H54 (cell line): ENCODE data around the gene SDK1.

Source experiments
- DNase-seq: peaks from one replicate; pipeline ENCODE4 v3.0.0; 2011; ENCODE audit warnings: low spot score, mixed read lengths; ENCODE audit not compliant: insufficient read length
- FAIRE-seq: peaks from 3 replicates; lab custom pipeline; 2011; peaks lifted over from hg19 to GRCh38; lab: Jason Lieb, UNC
- POLR2A ChIP-seq: IDR thresholded peaks from 2 replicates; pipeline ENCODE4 v1.6.1; 2011; ENCODE audit warnings: low read depth, mild to moderate bottlenecking, low read length

The SDK1 gene

DNA sequence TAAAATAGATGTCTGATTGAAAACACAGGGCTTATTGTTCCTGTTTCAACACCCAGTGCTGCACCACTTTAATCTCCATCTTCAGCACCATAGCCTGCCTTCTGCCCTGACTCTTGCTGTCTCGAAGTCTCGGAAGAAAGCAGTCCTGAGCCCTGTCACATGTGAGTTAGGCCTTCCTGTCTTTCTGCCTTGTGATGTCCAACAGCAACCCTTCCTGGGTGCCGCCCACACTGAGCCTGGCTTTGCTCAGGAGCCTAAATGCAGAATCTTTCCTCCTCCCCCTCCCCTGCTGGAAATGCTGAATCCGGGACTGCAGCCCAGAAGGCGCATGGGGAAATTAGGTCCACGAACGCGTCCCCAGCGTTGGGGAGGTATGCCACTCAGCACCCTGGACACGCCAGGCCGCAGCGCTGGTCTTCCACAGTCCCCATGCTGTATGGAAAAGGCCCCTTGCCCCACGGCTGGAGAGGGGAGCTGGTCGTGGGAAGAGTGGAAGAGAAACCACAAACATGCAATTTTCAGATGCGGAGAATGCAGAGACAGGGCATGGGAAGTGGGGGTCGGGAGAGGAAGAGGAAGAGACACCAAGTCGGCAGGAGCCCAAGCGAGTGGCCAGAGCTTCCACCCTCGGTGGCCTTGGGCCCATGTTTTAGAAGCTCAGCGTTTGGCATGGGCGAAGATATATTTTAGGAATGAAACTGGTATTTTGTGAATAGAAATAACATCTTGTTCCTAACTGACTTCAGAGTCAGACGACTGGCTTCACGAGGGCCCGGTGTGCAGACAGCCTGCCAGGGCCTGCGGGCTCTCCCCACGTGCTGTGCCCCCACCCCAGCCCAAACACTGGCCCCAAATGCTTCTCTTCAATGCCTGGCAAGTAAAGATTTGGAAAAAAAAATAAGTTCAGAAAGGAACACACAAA is 724.9 kb downstream of the SDK1 start:
- DNase-seq (no peak), FAIRE-seq (no peak)
- TF ChIP-seq POLR2A: no peak

DNA sequence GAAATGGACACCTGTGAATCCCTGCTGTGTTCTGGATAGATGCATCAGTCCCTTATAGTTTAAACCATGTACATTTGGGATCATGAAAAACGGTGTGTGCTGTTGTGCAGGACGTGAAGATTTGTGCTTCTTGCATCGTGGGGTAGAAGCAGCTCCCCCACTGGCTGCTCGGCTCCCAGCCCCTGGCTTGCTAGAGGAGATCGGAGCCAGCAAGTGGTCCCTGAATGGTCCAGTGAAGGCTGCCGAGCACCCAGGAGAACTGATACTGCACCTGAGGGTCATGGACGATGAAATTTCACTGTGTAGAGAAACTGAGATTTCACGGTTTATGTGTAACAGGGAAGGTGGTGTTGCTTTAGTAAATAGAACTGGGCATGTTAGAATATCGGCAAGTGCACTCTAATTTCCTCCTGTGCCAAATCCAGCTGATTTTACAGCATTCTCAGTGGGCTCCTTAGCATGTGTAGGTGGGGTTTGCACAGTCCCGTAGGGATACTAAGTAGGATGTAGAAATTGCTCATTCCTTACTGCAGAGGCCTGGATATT is 726.0 kb downstream of the SDK1 start:
- no peak for TF ChIP-seq POLR2A
- no peak for FAIRE-seq

DNA sequence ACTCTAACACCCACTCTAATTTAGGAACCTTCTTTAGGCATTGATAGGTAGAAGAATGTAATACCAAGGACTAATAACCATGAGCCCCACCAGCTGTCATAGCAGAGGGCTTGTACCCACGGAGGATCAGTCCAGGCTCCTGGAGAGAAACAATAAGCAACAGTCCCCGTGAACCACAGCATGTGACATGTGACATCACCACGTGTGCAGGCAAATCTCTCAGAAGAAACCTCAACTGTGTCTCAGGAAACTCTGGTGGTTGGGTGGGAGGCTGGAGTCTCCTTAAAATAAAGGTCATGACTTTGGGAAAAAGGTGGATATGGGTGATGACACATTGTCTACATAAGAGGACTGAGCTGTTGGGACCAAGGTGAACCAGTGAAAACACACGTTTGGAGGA is 727.2 kb downstream of the SDK1 start:
- DNase-seq: no peak
- no peak for FAIRE-seq
- TF ChIP-seq POLR2A: no peak

More for the DNA sequence above, 726.0 kb downstream of the SDK1 start:
- no peak for DNase-seq

DNA sequence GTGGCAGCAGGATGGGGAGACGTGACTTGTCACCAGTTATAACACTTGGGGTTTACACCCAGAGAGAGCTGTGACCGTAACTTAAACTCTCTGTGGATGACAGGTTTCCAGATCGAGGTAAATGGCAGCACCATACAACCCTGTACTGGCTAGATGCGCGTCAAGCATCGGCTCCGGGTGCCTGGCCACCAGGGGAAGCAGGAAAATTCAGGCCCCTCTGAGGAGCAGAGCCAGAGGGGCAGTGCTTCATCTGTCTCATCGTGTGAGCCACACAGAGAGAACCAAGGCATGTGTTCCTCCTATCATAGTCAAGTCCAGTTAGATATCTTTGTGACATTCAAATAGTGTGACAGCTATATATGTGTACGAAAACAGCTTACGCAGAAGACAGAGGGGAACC is 728.9 kb downstream of the SDK1 start:
- no peak for DNase-seq
- FAIRE-seq: no peak
- no peak for TF ChIP-seq POLR2A

DNA sequence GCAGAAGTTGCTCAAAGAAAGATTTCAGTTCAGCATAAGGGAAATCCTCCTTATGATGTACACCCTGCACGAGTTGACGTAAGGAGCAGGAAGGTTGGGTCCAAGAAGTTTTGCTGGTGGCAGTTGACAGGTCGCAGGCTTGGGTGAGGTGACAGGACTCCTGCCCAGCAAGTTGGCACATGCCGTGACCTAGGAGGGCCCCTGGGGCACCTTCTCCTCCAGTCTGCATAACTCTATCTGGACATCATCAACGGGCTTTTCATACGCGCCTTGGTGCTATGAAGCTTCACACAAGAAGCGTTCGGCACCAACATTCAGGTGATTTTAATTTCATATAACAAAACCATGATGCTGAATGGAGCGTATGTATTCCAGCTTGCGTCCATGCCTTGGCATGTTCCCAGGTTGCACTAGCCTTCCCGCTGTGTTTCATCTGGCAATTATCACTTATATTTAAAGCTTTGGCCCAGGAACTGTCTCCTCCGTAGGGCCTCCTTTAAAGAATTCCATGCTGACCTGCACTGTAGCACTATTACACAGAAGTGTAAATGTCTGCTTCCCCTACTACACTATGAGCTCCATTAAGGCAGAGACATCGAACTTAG is 729.4 kb downstream of the SDK1 start:
- no peak for TF ChIP-seq POLR2A
- FAIRE-seq: no peak
- DNase-seq: no peak

DNA sequence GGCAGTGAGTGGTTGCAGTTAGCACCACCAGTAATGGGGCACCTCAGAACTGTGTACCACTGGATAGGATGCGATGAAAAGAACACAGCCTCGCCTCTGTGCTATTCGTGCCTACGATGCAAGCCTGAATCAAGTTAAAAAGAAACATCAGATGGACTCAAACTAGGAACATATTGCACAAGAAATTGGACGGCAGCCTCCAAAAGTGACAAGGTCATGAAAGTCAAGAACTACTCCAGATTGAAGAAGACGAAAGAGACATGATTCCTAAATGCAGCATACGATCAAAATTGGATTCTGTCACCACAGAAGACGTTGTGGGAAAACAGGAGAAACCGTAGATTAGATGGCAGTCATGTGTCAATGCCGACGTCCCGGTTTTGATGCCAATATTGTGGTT is 732.9 kb downstream of the SDK1 start:
- FAIRE-seq (no peak), DNase-seq (no peak)
- no peak for TF ChIP-seq POLR2A

DNA sequence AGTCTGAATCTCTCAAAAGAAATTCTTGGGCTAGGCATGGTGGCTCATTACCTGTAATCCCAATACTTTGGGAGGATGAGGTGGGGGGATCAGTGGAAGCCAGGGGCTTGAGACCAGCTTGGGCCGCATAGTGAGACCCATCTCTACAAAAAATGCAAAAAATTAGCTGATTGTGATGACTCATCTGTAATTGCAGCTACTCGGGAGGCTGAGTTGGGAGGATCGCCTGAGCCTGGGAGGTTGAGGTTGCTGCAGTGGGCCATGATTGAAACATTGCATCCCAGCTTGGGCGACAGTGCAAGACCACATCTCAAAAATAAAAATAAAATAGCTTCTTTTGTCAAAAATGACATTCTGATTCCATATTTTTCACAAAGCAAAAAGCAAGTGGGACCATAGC is 736.3 kb downstream of the SDK1 start:
- FAIRE-seq: no peak
- no peak for DNase-seq
- TF ChIP-seq POLR2A: no peak

DNA sequence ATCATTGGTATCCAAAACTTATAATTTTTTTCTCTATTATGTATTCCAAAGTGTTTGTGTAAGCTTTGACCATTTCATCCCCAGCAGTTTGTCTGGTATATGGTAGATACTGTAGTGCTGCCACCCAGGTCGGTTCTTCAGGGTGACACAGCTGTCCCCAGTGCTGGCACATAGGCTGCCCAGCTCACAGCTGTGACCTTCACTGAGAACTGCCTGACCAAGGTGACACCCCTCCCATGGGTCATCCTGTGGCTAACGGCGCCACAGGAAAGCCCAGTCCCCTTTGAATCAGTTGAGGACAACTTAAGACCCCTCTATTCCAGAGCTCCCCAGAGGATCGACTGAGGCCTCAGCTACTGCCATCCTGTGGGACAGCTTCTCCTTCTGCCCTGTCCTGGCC is 736.8 kb downstream of the SDK1 start:
- TF ChIP-seq POLR2A: no peak
- FAIRE-seq: no peak

DNA sequence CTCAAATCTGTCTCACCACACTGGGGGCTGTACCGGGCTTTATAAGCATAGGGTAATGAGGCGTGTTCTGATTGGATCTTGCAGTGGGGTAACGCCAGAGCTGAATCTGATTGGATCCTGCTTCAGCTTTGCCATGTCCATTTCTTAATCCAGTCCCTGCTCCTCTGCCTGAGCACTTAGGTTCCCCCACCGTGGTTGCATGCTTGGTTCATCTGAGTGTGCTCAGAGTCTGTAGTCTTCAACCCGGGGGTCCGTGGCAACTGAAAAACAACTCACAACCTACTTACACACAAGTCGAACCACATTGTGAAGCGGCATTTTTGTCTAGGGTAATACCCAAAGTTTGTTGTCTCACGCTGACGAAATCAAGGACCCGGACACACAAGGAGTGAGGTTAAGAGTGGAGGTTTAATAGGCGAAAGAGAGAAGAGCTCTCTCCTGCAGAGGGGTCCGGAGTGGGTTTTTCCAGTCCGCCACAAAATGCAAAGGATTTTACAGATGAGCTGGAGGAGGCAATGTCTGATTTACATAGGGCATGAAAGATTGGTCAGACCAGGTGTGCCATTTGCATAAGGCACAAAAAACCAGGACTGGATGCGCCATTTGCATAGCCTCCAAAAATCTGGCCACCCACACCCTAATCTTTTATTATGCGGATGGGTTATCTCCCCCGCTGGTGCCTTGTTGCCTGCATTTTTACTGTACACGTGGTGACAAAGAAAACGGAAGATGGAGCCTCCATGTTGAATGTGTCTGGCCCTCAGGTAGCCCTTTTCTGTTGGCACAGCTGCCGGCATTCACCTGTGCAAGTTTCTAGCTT is 739.3 kb downstream of the SDK1 start:
- DNase-seq: no peak
- TF ChIP-seq POLR2A: no peak
- FAIRE-seq: no peak

More for the DNA sequence above, 736.8 kb downstream of the SDK1 start:
- DNase-seq: no peak

DNA sequence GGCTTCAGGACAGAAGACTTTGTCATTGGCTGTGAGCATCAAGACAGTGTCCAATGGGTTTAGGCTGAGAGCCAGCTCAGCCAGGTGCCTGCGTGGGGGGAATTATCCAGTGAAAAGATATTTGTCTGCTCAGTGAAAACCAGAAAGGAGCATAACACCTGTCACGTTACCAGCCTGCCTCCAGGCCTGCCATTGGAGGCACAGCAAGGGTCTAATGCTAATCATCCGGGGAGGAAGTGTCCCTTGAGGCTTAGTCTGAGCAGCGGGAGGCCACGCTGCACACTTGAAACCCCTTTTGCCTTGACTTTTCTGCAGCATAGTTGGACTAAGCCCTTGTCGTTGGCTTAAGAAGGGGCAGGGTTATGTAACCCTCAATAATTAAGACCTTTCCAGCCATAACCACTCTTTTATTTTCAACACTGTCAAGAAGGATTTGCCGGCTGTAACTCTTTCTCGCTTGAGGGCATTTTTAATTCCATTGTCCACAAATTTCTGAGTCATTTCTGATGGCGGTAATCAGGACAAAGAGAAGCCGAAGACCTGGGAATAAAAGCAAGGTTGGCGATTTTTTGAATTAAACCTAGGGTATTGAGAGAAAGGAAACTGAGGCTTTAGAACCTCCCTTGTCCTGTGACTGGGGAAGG is 741.5 kb downstream of the SDK1 start:
- DNase-seq: no peak
- no peak for TF ChIP-seq POLR2A
- FAIRE-seq: no peak

DNA sequence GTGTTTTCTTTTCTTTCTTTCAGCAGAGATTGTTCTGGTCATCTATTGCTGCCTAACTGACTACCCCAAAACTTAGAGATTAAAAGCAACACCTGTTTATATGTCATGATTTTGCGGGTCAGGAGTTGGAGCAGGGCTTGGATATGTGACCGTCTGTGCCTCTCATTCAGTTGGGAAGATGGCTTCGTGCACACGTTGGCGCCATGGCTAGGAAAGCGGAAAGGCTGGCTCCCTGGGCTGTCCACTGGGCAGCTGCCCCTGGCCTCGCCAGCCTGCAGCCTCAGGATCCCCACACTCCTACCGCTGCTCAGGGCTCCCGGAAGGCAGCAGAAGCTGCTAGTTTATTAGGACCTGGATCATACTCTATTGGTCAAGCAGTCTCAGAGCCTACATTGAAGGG is 742.9 kb downstream of the SDK1 start:
- FAIRE-seq (no peak), DNase-seq (no peak)
- no peak for TF ChIP-seq POLR2A

DNA sequence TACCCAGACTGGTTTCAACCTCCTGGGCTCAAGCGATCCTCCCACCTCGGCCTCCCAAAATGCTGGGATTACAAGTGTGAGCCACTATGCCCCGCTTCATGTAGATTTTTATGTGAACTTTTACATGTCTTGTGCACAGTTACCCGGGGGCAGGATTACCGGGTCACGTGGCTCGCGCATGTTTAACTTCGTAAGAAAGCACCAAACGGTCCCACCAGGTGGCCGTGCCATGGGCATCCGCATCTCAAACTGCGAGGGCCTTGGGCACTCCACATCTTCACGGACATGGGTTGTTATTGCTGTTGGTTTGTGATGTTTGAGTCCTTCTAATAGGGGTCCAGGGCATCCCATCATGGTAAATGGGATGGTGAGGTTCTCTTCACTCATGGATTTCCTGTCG is 744.4 kb downstream of the SDK1 start:
- TF ChIP-seq POLR2A: no peak
- no peak for FAIRE-seq
- DNase-seq: no peak

DNA sequence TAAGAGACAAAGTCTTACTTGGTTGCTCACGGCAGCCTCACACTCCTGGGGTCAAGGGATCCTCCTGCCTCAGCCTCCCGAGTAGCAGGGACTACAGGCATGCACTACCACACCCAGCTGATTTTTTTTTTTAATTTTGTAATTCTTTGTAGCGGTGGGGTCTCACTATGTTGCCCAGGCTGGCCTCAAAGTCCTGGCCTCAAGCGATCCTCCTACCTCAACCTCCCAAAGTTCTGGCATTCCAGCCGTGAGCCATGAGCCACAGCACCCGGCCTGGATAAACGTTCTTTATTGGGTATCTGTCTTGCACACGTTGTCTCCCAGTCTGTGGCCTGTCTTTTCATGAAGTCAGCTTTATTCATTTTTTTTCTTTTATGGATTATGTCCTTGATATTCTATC is 744.9 kb downstream of the SDK1 start:
- DNase-seq (no peak), FAIRE-seq (no peak)
- TF ChIP-seq POLR2A: no peak
